ENCODE results near the gene CTIF.

Gene CTIF

DNA sequence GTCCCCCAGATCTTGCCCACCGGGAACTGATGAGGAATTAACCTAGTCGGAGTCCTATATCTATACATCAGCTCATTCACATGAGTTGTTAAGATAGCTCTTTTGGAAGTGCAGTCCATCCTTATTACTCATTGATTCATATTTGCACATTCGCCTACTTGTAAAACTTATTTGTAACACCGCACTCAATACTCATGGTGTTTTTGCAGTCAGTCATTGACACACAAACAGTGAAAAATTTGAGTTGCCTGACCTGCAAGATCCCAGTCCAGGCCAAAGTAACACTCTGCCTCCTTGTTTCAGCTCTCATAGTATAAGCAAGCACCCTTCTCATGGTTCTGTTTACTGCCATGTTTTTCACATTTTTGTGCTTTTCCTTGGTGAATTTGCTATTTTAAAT is 180.6 kb downstream of the CTIF start:
- DNase-seq (ENCODE audit: low spot score) = no peak
- TF ChIP-seq, protein P1, sequence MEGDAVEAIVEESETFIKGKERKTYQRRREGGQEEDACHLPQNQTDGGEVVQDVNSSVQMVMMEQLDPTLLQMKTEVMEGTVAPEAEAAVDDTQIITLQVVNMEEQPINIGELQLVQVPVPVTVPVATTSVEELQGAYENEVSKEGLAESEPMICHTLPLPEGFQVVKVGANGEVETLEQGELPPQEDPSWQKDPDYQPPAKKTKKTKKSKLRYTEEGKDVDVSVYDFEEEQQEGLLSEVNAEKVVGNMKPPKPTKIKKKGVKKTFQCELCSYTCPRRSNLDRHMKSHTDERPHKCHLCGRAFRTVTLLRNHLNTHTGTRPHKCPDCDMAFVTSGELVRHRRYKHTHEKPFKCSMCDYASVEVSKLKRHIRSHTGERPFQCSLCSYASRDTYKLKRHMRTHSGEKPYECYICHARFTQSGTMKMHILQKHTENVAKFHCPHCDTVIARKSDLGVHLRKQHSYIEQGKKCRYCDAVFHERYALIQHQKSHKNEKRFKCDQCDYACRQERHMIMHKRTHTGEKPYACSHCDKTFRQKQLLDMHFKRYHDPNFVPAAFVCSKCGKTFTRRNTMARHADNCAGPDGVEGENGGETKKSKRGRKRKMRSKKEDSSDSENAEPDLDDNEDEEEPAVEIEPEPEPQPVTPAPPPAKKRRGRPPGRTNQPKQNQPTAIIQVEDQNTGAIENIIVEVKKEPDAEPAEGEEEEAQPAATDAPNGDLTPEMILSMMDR (IDR thresholded peaks at IDR 0.05; ENCODE audit: extremely low read depth, missing control alignments) = no peak

DNA sequence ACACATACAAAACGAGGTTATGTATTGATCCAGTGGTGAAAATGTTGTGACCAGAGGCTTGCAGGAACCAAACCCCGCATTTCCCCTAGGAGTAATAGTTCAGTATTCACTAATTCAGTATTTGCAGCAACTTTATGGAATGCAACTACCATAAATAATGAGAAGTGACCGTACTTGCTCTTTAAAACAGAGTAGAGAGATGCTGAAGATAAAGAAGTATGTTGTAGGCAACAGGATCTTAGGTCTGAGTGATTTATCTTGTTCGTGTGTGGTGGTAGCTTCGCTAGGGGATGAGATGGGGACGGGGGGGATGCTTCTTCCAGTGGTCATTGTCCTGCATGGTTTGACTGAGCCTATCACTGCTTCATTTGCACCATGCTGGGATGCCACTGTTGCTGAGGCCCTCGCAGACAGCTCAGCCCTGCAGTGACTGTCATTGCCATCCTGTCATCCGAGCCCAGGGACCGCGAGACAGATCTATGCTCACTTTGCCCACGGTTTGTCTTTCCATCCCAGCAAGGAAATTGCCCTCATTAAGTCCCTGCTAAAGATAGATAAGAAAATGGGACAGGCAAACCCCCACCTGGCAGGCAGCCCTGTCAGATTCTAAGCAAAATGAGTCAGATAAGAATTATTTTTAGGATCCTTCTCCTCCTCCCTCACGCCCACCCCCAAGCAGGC is 181.3 kb downstream of the CTIF start:
- no peak for DNase-seq (ENCODE audit: low spot score)
- TF ChIP-seq, protein P1 (IDR thresholded peaks at IDR 0.05; ENCODE audit: extremely low read depth, missing control alignments) = no peak

DNA sequence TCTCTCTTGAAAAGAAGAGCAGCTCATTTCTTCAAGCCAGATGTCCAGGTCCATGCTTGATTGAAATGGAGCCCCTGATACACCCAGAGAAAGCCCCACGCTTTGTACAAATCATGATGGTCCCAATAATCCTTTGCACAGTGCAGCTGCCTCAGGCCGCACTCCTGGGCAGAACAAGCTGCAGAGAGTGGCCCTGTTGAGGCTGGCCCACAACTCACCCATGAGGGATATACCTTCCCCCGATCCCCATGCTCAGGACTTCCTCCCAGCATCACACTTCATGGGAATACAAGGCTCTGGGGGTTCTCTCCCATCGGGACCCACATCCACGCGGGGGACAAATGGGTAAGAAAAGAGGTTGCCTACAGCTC is 181.8 kb downstream of the CTIF start:
- TF ChIP-seq, protein P1 (IDR thresholded peaks at IDR 0.05; ENCODE audit: extremely low read depth, missing control alignments) = no peak

DNA sequence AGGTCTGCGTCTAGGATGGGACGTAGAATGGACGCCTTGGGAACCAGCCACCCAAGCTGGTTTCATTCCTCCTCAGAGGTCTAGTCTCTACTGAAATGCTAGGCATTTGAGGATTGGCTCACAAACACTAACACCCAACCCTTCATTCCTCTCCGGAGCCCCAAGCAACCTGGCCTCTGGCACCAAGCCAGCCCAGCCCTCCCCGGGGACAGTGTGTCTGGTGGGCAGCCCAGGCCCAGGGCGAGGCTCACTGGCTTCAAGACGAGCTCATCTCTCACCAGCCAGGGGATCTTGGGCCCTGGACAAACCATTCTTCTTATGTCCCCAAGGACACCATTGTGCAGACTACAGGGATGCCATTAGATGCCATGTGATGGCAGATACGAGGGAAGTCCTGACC is 182.5 kb downstream of the CTIF start:
- TF ChIP-seq, protein P1 (IDR thresholded peaks at IDR 0.05; ENCODE audit: extremely low read depth, missing control alignments) = no peak
- no peak for DNase-seq (ENCODE audit: low spot score)

More for the DNA sequence above, 181.8 kb downstream of the CTIF start:
- no peak for DNase-seq (ENCODE audit: low spot score)

DNA sequence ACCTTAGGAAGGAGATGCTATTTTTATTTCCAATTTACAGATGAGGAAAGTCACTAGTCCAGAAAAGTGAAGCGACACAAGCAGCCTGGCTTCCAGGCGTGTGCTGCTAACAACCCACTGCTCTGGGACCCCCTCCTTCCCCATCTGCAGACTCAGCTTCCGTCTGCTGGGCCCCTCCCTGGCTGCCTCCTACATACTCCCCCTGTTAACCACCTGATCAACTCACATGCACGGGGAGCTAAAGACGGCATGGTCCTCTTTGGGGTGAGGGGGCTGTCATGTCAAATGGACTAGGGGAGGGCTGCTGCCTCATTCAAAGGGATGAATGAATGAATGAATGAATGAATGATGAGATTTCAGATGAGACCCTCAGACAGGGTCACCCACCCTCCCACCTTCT is 184.2 kb downstream of the CTIF start:
- TF ChIP-seq, protein P1 (IDR thresholded peaks at IDR 0.05; ENCODE audit: extremely low read depth, missing control alignments) = no peak

DNA sequence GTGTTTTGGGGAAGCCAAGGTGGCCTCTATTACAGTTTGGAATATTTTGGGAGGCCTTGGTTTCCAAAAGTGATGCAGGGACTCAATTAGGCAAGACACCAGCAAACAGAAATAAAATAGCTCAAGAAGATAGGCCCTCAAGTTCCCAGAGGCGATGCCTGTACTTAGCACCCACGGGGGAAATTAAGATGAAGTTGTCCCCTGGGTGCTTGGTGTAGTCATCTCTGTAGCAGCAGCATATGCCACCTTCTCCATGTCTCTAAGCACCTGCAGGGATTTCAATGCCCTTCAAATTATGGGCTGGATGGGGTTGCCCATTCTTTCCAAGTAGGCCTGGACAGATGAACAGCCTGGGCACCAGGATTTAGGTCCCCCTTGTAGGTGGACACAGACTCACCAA is 185.0 kb downstream of the CTIF start:
- DNase-seq (ENCODE audit: low spot score) = no peak
- TF ChIP-seq, protein P1 (IDR thresholded peaks at IDR 0.05; ENCODE audit: extremely low read depth, missing control alignments) = no peak

More for the DNA sequence above, 184.2 kb downstream of the CTIF start:
- DNase-seq (ENCODE audit: low spot score) = no peak

DNA sequence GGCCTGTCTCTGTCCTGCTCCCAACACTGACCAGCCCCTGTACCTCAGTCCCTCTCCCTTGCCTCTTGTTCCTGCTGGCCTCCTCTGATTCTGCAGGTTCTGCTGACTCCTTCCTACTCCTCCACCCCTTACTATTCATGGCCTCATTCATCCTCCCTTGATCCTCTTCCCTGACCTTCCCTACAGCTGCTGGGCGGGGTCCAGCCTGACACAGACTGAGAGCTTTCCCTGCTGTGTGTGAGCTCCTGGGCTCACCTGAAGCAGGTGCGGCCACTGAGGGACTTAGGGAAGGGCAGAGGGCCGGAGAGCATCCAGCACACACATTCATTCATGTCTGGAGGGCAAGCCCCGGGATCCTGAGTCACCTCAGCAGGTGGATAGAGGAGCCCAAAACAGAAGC is 185.6 kb downstream of the CTIF start:
- DNase-seq (ENCODE audit: low spot score) = no peak
- TF ChIP-seq, protein P1 (IDR thresholded peaks at IDR 0.05; ENCODE audit: extremely low read depth, missing control alignments) = no peak
